ENCODE measurements around the gene BAHCC1. TPM values are rescaled to one million over a fixed set of nuclear protein-coding genes. Genes with fewer than 3 reads are reported as not detected.
A peak's percentile ranks its signal among the peaks of the same experiment; 100 is the strongest.

Gene BAHCC1
- total and polyA plus RNA-seq, 9 of the 15 experiments (the other 6 are each of a cell fraction or from before 2014, with no cell fraction given), result 0.14 to 26.9 (median 5.0) TPM

GRCh38 chr17:81349397-81350319 lies 45.6 kb upstream of the BAHCC1 start (continued):
- TF ChIP-seq ZNF311 (CRISPR knock-in tag; IDR thresholded peaks at IDR 0.05), result no peak
- TF ChIP-seq USF2 (CRISPR knock-in tag; IDR thresholded peaks at IDR 0.05), result no peak
- peak; percentile 69 for TF ChIP-seq NCOR1 (IDR thresholded peaks at IDR 0.05)
- TF ChIP-seq ZNF75A (CRISPR knock-in tag; IDR thresholded peaks at IDR 0.05), result no peak
- TF ChIP-seq ZFP1 (CRISPR knock-in tag; IDR thresholded peaks at IDR 0.05), result no peak
- TF ChIP-seq CHD1 (IDR thresholded peaks at IDR 0.05; ENCODE audit: low read length), result no peak
- TF ChIP-seq PML (IDR thresholded peaks at IDR 0.05; ENCODE audit: low read length), result peak; percentile 95
- no peak for TF ChIP-seq ZBTB5 (IDR thresholded peaks at IDR 0.05)
- no peak for TF ChIP-seq TCF7L2 (IDR thresholded peaks at IDR 0.05; ENCODE audit: low read depth, low read length)
- TF ChIP-seq MBD2 (IDR thresholded peaks at IDR 0.05; ENCODE audit: borderline replicate concordance, low read depth), result peak; percentile 68; the same call in 1 of the 2 replicates
- TF ChIP-seq BRD9 (IDR thresholded peaks at IDR 0.05; ENCODE audit: low read depth, partially characterized antibody), result peak; percentile 50
- TF ChIP-seq ZNF324 (CRISPR knock-in tag; IDR thresholded peaks at IDR 0.05), result no peak
- TF ChIP-seq STAT5B (CRISPR knock-in tag; IDR thresholded peaks at IDR 0.05), result no peak
- no peak for TF ChIP-seq ATF2 (CRISPR knock-in tag; IDR thresholded peaks at IDR 0.05)
- TF ChIP-seq CLOCK (CRISPR knock-in tag; IDR thresholded peaks at IDR 0.05; ENCODE audit: borderline replicate concordance), result no peak
- no peak for TF ChIP-seq E2F3 (CRISPR knock-in tag; IDR thresholded peaks at IDR 0.05)
- no peak for TF ChIP-seq NR2C2 (CRISPR knock-in tag; IDR thresholded peaks at IDR 0.05)
- TF ChIP-seq NR2C2 (tag; IDR thresholded peaks at IDR 0.05), result peak; percentile 52
